HK-2 (cell line): ENCODE data around the gene IL1RAPL1.

ENCODE experiments used
- DNase-seq: peaks from one replicate; pipeline ENCODE4 v3.0.0-alpha.2; 2018; ENCODE audit not compliant: unreplicated experiment

The IL1RAPL1 gene

GRCh38 chrX:29422034-29422433 is 834.8 kb downstream of the IL1RAPL1 start:
- no peak for DNase-seq

- DNase-seq = no peak
Observed at GRCh38 chrX:29431895-29432294, 844.6 kb downstream of the IL1RAPL1 start.

DNA sequence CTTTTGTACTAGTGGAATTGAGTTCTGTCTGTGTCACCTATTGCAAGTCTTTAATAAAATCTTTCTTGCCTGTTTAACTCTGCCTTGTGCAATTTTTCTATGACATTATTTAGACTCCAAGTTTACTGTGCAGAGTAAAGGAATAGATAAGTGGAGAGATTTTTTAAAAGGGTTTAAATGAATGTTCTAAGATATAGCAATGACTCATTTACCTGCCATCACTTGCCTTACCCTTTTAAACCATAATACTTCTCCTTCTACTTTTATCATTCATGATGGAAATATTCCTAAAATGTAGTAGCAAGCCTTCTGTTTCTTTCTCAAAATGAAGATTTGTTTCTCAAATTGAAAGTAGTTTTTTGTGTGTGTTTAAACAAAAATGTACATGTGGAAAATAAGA is 845.3 kb downstream of the IL1RAPL1 start:
- DNase-seq = no peak

DNA sequence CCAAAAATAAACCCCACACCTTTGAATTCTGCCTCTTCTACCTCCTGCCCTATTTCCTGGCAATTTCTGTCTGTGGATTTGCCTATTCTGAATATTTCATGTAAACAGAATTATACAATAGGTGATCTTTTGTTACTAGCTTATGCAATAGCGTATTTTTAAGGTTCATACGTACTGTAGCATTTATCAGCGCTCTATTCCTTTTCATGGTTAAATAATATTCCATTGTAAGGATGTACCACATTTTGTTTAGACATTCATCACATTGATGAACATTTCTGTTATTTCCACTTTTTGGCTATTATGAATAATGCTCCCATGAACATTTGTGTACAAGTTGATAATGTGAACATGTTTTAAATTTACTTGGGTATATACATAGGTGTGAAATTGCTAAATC is 847.7 kb downstream of the IL1RAPL1 start:
- DNase-seq = no peak

DNA sequence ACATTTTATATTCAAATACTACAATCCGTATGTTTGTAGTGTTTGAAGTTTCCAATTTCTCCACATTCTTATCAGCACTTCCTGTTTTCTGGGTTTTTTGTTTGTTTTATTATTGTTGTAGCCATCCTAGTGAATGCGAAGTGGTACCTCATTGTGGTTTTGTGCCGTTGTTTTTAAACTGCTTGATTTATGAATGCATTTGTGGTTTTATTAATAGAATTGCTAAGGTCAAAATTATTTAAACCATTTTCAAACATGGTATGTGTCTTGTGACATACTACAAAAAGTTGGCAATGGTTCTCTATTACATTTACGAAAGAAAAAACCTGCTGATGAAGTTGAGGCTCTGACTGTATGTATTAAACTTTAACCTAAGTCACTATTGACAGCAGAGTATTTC is 848.1 kb downstream of the IL1RAPL1 start:
- DNase-seq = no peak

GRCh38 chrX:29447867-29448266 is 860.6 kb downstream of the IL1RAPL1 start:
- no peak for DNase-seq

DNA sequence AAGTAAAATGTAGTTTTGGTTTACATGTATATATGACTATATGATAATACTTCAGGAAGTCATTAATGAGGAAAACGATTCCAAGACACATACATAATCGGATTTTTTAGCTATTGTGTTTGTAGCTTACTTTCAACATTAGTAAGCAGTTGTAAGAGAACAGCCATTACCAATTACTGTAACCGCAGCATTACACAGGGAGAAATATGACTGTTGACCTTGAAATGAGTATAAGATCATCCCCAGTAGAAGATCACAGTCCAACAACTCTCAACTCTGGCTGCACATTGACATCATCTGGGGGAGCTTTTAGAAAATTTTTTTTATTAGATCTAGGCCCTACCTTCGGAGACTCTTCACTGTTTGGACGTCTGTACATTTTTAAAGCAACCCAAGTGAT is 866.1 kb downstream of the IL1RAPL1 start:
- DNase-seq = no peak

DNA sequence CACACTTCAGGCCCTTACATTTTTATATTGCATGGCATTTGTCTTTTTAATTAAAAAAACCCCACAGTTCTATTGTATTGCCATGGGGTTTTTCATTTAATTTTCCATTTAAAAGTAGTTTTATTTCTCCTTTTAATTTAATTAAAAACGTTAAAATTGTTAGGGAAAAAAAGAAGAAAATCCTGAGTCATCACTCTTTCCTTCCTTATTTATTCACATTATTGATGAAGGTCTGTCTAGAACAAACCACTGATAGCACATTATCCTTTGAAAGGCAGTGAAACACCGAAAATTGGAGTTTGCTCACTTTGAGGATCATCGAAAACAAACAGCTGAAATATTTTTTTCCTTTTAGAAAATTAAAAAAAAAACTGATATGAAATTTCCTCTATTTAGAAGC is 868.5 kb downstream of the IL1RAPL1 start:
- DNase-seq = no peak

DNA sequence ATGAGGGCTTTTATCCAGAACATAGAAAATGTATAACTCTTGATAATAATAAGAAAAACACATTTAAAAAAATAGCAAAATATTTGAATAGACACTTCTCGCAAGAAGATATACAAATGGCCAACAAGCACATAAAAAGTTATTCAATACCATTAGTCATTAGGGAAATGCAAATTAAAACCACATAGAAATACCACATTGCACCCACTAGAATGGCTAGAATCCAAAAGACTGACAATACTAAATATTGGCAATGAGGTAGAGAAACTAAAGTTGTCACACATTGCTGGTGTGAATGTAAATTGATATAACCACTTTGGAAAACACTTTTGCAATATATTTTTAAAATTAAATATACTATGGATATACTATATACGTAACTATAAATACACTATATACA is 873.8 kb downstream of the IL1RAPL1 start:
- no peak for DNase-seq

DNA sequence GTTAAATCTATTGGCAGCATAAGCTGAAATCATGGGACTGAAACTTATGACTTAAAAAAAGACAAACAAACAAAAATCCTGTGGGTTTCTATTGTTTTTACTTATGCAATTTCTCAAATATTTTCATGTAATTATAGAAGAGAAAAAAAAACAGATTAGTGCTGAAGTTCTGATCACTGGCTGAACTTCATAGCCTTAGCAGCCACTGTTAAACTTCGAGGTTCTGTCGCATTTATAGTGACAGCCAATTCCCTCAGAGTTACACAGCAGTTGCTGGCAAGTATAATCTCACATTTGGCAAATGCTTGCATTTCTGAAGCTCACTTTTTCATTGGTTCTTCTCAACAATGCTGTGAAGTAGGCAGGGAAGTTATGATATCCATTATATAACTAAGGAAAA is 879.2 kb downstream of the IL1RAPL1 start:
- no peak for DNase-seq

DNA sequence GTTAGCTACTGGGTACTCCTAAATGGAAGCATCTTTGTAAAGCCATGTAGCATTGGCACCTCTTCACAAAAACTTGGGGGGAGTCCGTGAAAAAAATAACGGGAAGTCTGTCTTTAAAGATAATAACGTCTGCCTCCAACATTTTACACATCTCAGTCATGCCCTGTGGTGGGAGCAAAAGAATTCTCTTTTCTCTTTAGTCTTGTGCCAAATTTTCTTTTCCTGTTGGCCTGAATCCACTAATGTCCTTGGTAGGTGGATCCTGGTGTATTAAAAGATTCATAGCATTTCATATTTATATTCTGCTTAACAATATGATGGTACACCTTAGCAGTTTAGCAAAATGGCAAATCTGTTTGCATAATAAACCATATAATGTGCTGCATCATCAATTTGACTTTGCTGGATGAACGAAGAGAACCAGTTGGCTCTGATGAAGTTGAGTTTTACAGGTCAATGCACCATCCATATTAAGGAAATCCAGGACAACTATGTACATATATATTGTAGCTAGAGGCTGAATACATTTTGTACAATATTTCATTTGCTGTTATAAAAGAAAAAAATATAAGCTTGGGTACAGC is 881.8 kb downstream of the IL1RAPL1 start:
- DNase-seq = no peak

DNA sequence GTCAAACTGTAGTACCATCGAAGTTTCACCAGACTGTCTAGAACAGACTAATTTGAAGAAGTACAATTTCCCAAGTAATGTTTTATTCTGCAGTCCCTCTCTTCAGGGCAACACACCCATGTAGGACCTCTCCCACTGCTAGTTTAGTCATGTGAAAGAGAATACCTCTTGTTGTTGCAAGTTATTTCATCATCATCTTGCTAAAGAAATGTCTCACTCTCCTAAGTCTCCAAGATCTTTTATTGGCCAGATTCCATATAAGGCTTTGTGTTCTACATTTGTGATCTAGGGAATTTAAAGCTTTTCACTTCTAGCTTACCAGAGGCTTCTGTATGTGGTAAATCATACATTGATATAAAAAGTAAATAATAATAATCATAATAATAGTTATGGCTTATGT is 882.8 kb downstream of the IL1RAPL1 start:
- DNase-seq = no peak

DNA sequence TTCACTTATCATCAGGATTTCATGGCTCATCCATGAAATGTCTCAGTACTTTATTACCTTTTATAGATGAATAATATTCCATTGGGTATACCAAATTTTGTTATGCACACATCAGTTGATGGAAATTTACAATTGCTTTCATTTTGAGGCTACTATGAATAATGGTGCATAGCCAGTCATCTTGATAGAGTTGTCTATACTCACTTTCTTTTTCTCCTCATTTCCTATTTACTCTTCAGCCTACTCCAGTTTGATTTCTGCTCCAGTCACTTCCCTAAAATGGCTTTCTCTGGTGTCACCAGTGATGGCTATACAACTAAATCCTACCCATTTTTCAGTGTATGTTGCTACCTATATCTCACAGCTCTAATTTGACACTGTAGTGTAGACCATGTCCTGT is 884.6 kb downstream of the IL1RAPL1 start:
- DNase-seq = no peak

DNA sequence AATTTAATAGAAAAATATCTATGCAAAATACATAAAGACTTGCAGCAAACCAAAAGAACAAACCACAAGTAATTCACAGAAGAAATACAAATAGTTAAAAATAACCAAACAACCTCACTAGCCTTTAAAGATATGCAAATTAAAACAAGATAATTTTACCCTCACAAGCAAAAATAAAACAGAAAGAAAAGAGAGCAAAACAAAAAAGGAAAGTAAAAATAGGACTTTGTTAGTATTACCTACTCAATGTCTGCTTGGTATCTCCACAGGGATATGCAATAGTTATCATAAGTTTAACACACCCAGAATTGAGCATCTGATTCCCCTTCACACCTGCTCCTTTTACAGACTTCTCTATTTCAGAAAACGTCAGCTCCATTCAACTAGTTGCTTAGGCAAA is 890.6 kb downstream of the IL1RAPL1 start:
- no peak for DNase-seq

DNA sequence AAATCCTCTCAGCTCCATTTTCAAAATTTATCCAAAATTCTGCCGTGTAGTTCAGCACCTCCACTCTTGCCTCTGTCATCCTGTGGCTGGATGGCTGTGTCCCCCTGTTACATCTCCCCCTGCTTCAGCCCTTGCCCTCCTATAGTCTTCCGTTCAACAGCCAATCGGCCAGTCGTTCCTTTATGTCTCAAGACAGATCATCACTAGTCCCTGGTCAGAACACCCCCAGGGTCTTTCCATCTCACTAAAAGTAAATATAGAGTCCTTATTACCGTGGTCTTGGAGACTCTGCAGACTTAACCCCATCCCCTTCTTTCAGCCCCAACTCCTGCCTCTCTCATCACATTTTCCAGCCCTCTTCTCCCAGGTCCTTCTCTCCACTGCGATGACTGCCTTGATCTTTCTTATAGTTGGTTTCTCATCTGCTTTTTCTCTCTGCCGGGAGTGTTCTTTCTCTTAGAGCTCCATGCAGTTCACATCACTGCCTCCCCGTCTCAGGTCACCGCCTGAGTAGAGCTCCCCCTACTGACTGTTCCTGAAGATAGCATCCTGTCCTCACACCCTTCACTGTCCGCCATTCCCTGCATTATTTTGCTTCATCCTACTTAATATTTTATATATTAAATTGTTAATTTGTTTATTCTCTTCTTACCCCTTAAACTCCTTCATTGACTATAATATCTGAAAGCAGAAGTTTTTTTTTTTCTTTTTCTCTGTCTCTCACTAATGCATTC is 891.3 kb downstream of the IL1RAPL1 start:
- no peak for DNase-seq

DNA sequence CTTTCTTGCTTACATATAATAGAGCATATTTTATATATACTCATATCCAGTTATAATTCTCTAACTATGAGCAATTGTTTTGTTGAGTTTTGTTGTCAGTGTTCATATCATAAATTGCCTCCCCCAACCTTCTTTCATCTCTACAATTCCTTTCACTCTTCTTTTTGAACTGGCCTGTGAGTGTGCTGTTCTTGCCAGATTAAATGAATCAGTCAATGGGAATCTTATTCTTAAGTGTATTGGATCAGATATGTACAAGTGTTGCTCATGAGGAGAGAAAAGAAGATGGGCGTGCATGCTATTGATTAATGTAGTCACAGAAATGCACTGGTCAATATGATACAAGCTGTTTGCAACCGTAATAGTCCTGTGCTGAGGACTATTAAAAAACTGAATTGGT is 900.0 kb downstream of the IL1RAPL1 start:
- no peak for DNase-seq

GRCh38 chrX:29487714-29488113 is 900.5 kb downstream of the IL1RAPL1 start:
- DNase-seq = no peak

- DNase-seq = no peak
Observed at GRCh38 chrX:29488919-29489318, 901.7 kb downstream of the IL1RAPL1 start.

DNA sequence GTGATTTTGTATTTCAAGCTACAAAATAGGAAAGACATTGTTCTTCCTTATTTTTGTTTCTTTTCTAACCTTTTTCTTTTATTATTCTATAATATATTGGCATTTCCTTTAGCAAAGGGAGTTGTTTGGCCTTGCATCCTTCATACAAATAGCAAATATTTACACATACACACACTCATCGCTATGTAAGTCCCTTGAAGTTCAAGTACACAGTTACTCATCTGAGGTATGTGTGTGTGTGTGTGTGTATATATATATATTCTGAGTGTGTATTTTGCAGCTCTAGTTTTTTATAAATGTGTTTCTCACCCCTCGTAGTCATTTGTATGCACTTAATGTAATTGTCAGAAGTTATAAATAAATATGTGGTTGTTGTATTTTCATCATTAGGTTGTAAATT is 903.4 kb downstream of the IL1RAPL1 start:
- no peak for DNase-seq

DNA sequence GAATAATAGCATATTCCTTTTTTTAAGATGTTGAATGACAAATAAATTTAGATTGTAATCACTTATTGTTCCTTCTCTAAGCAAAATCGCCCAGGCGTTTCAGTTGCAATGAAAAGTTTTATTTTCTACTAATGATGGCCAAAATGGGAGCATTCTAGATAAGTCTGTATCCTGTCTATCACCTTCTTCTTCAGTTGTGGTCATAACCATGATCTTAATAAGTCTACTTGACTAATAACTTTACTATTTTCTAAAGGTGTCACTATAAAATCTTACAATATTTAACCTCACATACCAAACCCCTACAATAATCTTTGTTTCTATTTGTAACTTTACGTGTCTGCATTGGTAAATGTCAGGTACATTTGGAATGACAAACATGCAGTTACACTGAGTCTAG is 904.4 kb downstream of the IL1RAPL1 start:
- DNase-seq = no peak

- no peak for DNase-seq
Observed at GRCh38 chrX:29496636-29497180, 909.5 kb downstream of the IL1RAPL1 start.

DNA sequence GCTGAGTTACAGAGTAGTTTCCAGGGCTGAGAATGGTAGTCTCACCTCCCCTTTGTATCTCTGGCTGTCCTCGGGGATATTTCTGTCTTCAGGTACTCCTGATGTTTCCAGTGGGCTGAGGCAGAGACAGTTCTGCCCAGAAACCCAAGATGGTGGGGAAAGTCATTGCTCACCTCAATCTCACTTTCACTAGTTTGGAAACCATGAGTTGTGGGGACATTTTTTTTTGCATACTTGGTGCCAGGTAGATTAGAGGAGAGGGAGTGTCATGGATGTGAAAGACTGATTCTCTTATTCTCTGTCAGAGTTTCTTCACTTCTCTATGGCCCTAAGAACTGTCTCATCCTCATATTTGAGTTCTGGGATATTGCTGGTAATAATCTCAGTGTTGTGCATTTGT is 919.5 kb downstream of the IL1RAPL1 start:
- DNase-seq = no peak

- DNase-seq = no peak
Observed at GRCh38 chrX:29518100-29518499, 930.9 kb downstream of the IL1RAPL1 start.

- DNase-seq = no peak
Observed at GRCh38 chrX:29528281-29528680, 941.0 kb downstream of the IL1RAPL1 start.
